ENCODE data around the gene CFAP74. TPM values are rescaled to one million over a fixed set of nuclear protein-coding genes. Genes with fewer than 3 reads are reported as not detected.

Gene CFAP74
- total RNA-seq, 4 donors from 2014 or later = not detected

DNA sequence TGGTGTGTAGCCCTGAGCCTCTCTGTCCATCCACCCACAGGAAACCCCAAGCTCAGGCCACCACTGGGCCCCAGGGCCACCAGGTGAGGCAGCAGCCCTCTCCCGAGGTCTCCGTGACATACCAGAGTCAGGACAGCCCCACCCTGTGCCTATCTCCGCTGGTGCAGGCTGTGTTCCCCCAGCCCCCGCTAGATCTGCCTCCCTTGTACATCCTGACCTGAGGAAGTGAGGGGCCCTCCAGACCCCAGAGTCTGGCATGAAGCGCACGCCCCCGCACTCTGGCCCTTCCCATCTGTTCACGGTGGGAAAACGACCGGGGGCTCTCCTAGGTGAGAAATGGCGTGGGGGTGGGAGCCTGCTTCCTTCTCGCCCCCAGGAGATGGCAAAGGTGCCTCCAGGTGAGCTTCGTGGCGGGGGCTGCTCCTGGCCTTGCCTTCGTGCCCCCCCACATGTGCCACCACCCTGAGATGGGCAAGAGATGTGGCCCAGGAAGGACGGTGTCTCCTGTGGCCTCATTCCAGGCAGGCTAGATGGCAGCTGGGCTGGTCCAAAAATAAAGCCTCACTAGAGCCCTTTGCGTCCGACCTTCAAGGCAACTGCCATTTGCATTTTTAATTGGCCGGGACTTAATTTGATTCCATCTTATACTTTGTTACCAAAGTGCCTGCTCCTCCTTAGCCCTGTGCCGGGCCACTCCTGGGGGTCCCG, 18.6 kb upstream of the CFAP74 start:
- H3K4me3 ChIP-seq = no peak overlapping the region
- H3K36me3 ChIP-seq = no peaks in the 10 kb centered on the region
- no peaks in the 10 kb centered on the region for H3K9me3 ChIP-seq
- no peak for DNase-seq
- no peak overlapping the region for H3K27ac ChIP-seq
- in situ Hi-C loops (cut with MboI; ENCODE audit: low pct_ligation_motif_present in 1 of 4, low pct_unique_long_range_greater_than_20kb in 1 of 4, low sequenced_read_pairs in 3 of 4) = no loop called here
- H3K27me3 ChIP-seq = peaks cover 76% of the 10 kb centered on the region
- TF ChIP-seq POLR2A (IDR thresholded peaks at IDR 0.05) (no peak), POLR2AphosphoS5 (IDR thresholded peaks at IDR 0.05) (no peak), EP300 (IDR thresholded peaks at IDR 0.05; ENCODE audit: low read depth) (no peak)
- TF ChIP-seq, protein P1, sequence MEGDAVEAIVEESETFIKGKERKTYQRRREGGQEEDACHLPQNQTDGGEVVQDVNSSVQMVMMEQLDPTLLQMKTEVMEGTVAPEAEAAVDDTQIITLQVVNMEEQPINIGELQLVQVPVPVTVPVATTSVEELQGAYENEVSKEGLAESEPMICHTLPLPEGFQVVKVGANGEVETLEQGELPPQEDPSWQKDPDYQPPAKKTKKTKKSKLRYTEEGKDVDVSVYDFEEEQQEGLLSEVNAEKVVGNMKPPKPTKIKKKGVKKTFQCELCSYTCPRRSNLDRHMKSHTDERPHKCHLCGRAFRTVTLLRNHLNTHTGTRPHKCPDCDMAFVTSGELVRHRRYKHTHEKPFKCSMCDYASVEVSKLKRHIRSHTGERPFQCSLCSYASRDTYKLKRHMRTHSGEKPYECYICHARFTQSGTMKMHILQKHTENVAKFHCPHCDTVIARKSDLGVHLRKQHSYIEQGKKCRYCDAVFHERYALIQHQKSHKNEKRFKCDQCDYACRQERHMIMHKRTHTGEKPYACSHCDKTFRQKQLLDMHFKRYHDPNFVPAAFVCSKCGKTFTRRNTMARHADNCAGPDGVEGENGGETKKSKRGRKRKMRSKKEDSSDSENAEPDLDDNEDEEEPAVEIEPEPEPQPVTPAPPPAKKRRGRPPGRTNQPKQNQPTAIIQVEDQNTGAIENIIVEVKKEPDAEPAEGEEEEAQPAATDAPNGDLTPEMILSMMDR (IDR thresholded peaks at IDR 0.05) = no peak
- H3K4me1 ChIP-seq = peaks cover 0 to 7% (median 4%) of the 10 kb centered on the region in 4 donors
- intact Hi-C loops (cut with DNase I; ENCODE audit: low total_unique reads) = loop anchor here (10.0 kb wide), 1 partner anchor 67 kb away; no protein-coding TSS in a partner anchor
- 66 to 68% methylated on average over 8 to 19 of the region's 21 CpGs for WGBS, 2 donors (ENCODE audit: low coverage in 1 of 2)

DNA sequence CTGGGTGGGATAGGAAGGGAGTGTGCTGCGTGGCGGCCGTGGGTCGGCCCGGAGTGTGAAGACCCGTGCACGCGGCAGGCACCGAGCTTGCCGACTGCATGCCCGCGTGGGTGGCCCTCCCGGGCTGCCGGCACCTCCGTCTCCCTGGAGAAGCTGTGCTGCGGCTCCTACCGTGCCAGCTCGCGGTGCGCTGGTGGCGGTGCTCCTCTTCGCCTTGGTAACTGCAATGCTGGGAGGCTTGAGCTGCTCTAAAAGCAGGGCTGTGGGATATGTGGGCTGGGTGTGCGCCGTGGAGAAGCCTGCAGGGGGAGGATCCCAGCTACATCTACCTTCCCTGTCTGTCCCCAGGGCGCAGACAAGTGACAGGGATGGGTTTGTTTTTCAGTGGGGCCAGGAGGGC, 18.0 kb upstream of the CFAP74 start:
- in situ Hi-C loops (cut with MboI; ENCODE audit: low pct_ligation_motif_present in 1 of 4, low pct_unique_long_range_greater_than_20kb in 1 of 4, low sequenced_read_pairs in 3 of 4) (no loop called here), intact Hi-C loops (cut with DNase I; ENCODE audit: low total_unique reads) (loop anchor here (10.0 kb wide), 1 partner anchor 67 kb away; no protein-coding TSS in a partner anchor)
- TF ChIP-seq POLR2AphosphoS5 (IDR thresholded peaks at IDR 0.05) = no peak
- no peak for TF ChIP-seq EP300 (IDR thresholded peaks at IDR 0.05; ENCODE audit: low read depth)
- TF ChIP-seq POLR2A (IDR thresholded peaks at IDR 0.05) = no peak
- TF ChIP-seq, protein P1 (IDR thresholded peaks at IDR 0.05) = no peak
- 94% methylated on average over 25 of the region's 25 CpGs; no CpG with 5 or more reads in 1 of the 2 donors for WGBS, 2 donors (ENCODE audit: low coverage in 1 of 2)
- H3K9me3 ChIP-seq = no peaks in the 10 kb centered on the region
- peaks cover 82% of the 10 kb centered on the region for H3K27me3 ChIP-seq
- no peaks in the 10 kb centered on the region for H3K36me3 ChIP-seq
- no peak for DNase-seq
- no peak overlapping the region for H3K27ac ChIP-seq
- H3K4me3 ChIP-seq = no peak overlapping the region
- peaks cover 0 to 7% (median 4%) of the 10 kb centered on the region in 4 donors for H3K4me1 ChIP-seq

DNA sequence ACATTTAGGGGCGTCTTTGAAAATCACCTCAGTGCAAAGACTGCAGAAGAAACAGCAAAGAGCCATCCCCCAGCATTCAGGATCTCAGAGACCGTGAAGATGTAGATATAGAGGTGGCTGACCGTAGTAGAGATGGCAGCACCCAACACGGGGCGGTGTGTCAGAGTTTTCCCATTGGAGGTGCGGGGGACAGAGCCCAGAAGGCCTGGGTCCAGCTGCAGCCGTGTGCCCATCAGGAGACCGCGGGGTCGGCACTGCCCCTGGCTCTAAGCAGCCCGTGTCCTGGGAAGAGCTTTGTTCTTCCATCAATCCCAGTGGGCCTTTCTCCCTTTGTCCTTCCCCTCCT, 16.7 kb upstream of the CFAP74 start:
- 83% methylated on average over 11 of the region's 11 CpGs; no CpG with 5 or more reads in 1 of the 2 donors for WGBS, 2 donors (ENCODE audit: low coverage in 1 of 2)
- Histone ChIP-seq H3K9me3 (no peaks in the 10 kb centered on the region), H3K27ac (no peak overlapping the region), H3K27me3 (peaks cover 95% of the 10 kb centered on the region), H3K4me1 (peaks cover 0 to 7% (median 4%) of the 10 kb centered on the region in 4 donors), H3K4me3 (no peak overlapping the region), H3K36me3 (no peaks in the 10 kb centered on the region)
- intact Hi-C loops (cut with DNase I; ENCODE audit: low total_unique reads) (loop anchor here (10.0 kb wide), 1 partner anchor 65 kb away; no protein-coding TSS in a partner anchor), in situ Hi-C loops (cut with MboI; ENCODE audit: low pct_ligation_motif_present in 1 of 4, low pct_unique_long_range_greater_than_20kb in 1 of 4, low sequenced_read_pairs in 3 of 4) (no loop called here)
- TF ChIP-seq, protein P1 (IDR thresholded peaks at IDR 0.05) = no peak
- TF ChIP-seq POLR2AphosphoS5 (IDR thresholded peaks at IDR 0.05) (no peak), POLR2A (IDR thresholded peaks at IDR 0.05) (no peak), EP300 (IDR thresholded peaks at IDR 0.05; ENCODE audit: low read depth) (no peak)
- DNase-seq = no peak

DNA sequence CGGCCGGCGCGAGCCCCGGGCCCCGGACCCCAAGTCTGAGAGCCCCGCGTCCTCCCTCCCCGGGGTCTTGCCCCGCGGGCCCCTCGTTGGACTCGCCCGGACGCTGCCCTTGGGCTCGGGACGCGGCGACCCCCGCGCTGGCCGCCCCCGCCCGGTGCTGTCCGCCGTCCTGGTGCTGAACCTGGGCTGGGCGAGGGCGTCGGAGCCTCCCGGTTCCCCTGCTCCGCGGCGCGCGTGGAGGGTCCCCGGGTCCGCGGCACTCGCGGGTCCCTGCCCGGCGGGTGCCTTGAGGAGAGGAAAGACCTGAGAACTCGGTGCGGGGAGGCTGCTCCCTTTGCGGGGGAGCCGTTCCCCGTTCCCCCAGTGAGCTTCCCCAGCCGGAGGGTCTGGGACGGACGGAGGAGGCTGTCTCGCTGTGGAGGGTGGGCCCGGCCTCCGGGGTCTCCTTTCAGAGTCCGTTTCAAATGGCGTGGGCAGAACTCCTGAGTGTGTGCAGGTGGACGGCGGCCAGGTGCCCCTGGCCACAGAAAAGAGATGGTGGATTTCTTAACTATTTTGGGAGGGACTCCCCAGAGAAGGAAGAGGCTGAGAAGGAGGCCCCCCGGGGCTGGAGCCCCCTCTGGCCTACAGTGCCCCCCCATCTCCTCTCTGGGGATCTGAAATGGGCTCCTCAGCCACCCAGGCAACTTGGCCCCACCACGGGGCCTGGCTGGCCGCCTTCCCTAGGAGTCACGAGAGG, 16.2 kb upstream of the CFAP74 start:
- intact Hi-C loops (cut with DNase I; ENCODE audit: low total_unique reads) (loop anchor here (10.0 kb wide), 1 partner anchor 65 kb away; no protein-coding TSS in a partner anchor), in situ Hi-C loops (cut with MboI; ENCODE audit: low pct_ligation_motif_present in 1 of 4, low pct_unique_long_range_greater_than_20kb in 1 of 4, low sequenced_read_pairs in 3 of 4) (no loop called here)
- TF ChIP-seq, protein P1 (IDR thresholded peaks at IDR 0.05) = no peak
- TF ChIP-seq POLR2A (IDR thresholded peaks at IDR 0.05) (no peak), EP300 (IDR thresholded peaks at IDR 0.05; ENCODE audit: low read depth) (no peak), POLR2AphosphoS5 (IDR thresholded peaks at IDR 0.05) (no peak)
- H3K36me3 ChIP-seq = no peaks in the 10 kb centered on the region
- no peak for DNase-seq
- peaks cover 96% of the 10 kb centered on the region for H3K27me3 ChIP-seq
- peaks cover 0 to 7% (median 4%) of the 10 kb centered on the region in 4 donors for H3K4me1 ChIP-seq
- no peak overlapping the region for H3K27ac ChIP-seq
- 19% methylated on average over 39 of the region's 61 CpGs; no CpG with 5 or more reads in 1 of the 2 donors for WGBS, 2 donors (ENCODE audit: low coverage in 1 of 2)
- H3K9me3 ChIP-seq = no peaks in the 10 kb centered on the region
- H3K4me3 ChIP-seq = peak overlapping the region in 2 of 4 donors; percentile 26 to 32

Data from transverse colon (tissue), 4 donors.